Measurements from ENCODE around the gene ANXA11.

The ANXA11 gene

DNA sequence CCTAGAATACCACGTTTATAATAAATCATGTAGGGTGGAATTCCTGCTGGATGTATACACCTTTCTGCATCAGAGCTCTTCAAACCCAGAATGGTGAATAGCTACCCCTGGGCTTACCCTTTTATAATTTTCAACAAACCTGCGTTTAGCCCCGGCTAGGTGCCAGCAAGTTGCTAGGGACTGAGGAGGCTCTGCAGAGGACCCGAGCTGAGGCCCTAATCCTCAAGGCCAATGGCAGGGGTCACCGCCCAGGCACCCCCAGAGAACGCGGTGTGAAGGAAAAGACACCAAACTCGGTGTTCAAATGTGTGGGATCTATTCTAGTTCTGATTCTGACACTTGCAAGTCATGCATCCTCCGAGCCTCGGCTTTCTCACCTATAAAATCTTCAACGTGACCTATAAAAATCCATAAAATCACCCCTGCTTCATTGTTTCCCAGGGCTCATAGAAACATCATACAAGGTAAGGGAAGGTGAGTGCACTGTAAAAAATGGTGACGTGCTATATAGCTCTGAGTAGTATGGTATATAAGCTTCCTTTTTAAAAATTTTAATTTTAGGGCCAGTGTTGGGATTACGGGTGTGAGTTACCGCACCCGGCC is 2.5 kb upstream of the ANXA11 start:
- TF ChIP-seq POLR2AphosphoS5 (IDR thresholded peaks at IDR 0.05; ENCODE audit: low read depth, low read length) (no peak), FOXP2 (optimal IDR thresholded peaks at IDR 0.05; ENCODE audit: borderline replicate concordance, extremely low read depth, extremely low read length, insufficient read depth) (no peak), SIN3A (IDR thresholded peaks at IDR 0.05; ENCODE audit: borderline replicate concordance, insufficient read depth, low read length) (no peak), TAF1 (IDR thresholded peaks at IDR 0.05; ENCODE audit: borderline replicate concordance, insufficient read depth, low read length) (no peak)
- TF ChIP-seq, protein P1, sequence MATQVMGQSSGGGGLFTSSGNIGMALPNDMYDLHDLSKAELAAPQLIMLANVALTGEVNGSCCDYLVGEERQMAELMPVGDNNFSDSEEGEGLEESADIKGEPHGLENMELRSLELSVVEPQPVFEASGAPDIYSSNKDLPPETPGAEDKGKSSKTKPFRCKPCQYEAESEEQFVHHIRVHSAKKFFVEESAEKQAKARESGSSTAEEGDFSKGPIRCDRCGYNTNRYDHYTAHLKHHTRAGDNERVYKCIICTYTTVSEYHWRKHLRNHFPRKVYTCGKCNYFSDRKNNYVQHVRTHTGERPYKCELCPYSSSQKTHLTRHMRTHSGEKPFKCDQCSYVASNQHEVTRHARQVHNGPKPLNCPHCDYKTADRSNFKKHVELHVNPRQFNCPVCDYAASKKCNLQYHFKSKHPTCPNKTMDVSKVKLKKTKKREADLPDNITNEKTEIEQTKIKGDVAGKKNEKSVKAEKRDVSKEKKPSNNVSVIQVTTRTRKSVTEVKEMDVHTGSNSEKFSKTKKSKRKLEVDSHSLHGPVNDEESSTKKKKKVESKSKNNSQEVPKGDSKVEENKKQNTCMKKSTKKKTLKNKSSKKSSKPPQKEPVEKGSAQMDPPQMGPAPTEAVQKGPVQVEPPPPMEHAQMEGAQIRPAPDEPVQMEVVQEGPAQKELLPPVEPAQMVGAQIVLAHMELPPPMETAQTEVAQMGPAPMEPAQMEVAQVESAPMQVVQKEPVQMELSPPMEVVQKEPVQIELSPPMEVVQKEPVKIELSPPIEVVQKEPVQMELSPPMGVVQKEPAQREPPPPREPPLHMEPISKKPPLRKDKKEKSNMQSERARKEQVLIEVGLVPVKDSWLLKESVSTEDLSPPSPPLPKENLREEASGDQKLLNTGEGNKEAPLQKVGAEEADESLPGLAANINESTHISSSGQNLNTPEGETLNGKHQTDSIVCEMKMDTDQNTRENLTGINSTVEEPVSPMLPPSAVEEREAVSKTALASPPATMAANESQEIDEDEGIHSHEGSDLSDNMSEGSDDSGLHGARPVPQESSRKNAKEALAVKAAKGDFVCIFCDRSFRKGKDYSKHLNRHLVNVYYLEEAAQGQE (IDR thresholded peaks at IDR 0.05; ENCODE audit: insufficient read depth in 1 of 2, low read depth in 2 of 2, low read length in 2 of 2), result no peak

DNA sequence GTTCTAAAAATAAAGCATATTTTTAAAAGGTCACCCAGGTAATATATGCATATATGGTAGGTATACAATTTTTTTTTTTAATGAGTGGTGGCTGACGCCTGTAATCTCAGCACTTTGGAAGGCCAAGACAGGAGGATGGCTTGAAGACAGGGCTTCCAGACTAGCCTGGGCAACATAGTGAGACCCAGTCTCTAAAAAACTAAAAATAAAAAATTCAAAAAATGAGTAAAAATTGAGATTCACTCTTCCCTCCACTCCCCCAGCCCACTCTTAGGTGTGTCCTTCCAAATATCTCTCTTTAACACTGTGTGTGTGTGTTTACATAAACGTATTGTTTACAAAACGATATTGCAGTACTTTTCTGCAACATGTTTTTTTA is 929 bp upstream of the ANXA11 start:
- TF ChIP-seq TAF1 (IDR thresholded peaks at IDR 0.05; ENCODE audit: borderline replicate concordance, insufficient read depth, low read length) (no peak), POLR2AphosphoS5 (IDR thresholded peaks at IDR 0.05; ENCODE audit: low read depth, low read length) (no peak), FOXP2 (optimal IDR thresholded peaks at IDR 0.05; ENCODE audit: borderline replicate concordance, extremely low read depth, extremely low read length, insufficient read depth) (no peak), SIN3A (IDR thresholded peaks at IDR 0.05; ENCODE audit: borderline replicate concordance, insufficient read depth, low read length) (no peak)
- TF ChIP-seq, protein P1 (IDR thresholded peaks at IDR 0.05; ENCODE audit: insufficient read depth in 1 of 2, low read depth in 2 of 2, low read length in 2 of 2), result no peak

DNA sequence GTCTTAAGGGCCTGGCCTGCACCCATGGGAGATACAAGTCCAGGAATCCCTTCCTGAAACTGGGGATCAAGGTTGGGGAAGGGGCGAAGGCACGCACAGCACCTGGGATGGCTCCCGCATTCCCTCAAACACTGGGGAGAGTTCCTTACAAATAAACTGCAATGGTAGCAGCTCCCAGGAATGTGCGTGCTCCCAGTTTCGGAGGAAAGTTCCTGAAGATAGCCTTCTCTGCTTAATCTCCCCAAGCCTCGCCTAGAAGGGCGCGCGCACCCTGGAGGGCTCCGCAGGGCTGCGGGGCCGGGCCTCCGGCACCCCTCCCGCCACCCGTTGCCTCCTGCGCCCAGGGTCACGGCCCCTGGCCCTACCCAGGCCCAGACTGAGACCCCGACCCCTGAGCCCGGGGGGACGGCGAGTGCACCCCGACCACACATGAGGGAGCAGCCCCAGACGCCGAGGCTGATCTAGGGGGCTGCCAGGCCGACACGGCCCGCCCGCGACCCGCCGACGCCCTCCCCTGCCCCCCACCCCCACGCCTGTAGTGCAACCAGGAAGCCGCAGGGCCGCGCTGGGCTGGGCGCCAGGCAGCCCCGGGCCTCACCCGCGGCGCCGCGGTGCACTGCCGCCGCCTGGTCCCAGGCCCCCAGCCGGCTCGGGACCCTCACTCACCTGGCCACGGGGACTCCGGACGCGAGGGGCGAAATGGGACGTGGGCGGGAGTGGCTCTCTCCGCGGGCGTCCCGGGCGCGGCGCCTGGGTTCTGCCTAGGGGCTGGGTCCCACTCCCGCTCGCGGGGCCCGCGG is 460 bp downstream of the ANXA11 start:
- TF ChIP-seq, protein P1 (IDR thresholded peaks at IDR 0.05; ENCODE audit: insufficient read depth in 1 of 2, low read depth in 2 of 2, low read length in 2 of 2), result no peak
- TF ChIP-seq FOXP2 (optimal IDR thresholded peaks at IDR 0.05; ENCODE audit: borderline replicate concordance, extremely low read depth, extremely low read length, insufficient read depth), result peak; percentile 7

DNA sequence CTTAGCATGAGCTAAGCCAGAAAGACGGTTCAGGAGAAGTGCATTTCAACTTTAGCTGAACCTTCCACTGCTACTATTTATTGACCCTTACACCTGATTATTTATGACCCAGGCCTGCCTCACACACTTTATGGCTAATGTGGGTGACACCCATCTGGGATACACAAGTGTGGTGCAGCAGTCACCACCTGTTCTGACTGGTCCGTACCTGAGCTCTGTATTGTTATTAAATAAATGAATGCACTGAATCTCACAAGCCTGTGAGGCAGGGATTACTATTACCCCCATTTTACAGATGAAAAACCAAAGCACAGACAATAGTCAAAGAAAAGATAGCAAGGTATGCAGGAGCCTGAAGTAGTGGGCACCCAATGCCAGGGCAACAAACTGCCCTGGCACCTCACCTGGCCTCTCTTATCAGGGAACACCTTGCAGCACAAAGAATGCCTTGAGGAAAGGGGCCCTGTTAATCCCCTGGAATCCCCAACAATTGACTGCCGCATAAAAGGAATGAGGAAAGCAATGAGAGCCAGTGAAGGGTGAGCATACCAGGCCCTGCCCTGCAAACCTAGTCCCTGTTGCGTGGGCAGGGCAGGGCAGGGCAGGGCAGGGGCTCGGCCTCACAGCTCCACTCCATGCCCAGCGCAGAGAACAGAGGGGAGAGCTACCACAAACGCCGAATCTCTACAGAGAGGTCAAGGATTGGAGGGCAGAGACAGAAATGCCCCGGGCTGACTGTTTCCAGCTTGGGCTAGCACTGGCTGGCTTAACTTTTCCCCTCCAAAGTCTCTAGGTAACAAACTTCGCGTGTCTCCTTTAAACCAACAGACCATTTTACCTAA is 1.3 kb downstream of the ANXA11 start:
- TF ChIP-seq, protein P1 (IDR thresholded peaks at IDR 0.05; ENCODE audit: insufficient read depth in 1 of 2, low read depth in 2 of 2, low read length in 2 of 2), result no peak
- no peak for TF ChIP-seq SIN3A (IDR thresholded peaks at IDR 0.05; ENCODE audit: borderline replicate concordance, insufficient read depth, low read length)
- no peak for TF ChIP-seq FOXP2 (optimal IDR thresholded peaks at IDR 0.05; ENCODE audit: borderline replicate concordance, extremely low read depth, extremely low read length, insufficient read depth)

Data from PFSK-1 (cell line).